K562 (cell line): ENCODE measurements around the gene GSK3B.

Source experiments
- CEBPB ChIP-seq: fragments of 450-650 bp; IDR thresholded peaks from 2 replicates; pipeline ENCODE4 v1.6.1; 2016; ENCODE audit warnings: missing genetic modification characterization, missing compliant biosample characterization
- FOXO4 ChIP-seq: fragments of 450-650 bp; formaldehyde crosslinking; IDR thresholded peaks from 2 replicates; pipeline ENCODE4 v1.4.0; 2020; ENCODE audit warnings: mild to moderate bottlenecking, moderate library complexity
- MAX ChIP-seq: sonication (generic); formaldehyde crosslinking; IDR thresholded peaks from 2 replicates; pipeline ENCODE4 v1.9.0; 2022; ENCODE audit warnings: mild to moderate bottlenecking, missing genetic modification reagents
- MYC ChIP-seq, 2 experiments: fragments of 250-450 bp in 1 of 2; sonication (Bioruptor Pico) in 1 of 2; IDR thresholded peaks; 2 replicates each; pipeline versions ENCODE4 v1.5.1 to v1.6.1; 2012 to 2021; ENCODE audit warnings: low read depth in 2 of 2, borderline replicate concordance in 1 of 2, improper control_type of control experiment in 1 of 2, low read length in 1 of 2, mild to moderate bottlenecking in 1 of 2, moderate library complexity in 1 of 2
- NCOA2 ChIP-seq, 2 experiments: fragments of 450-650 bp; IDR thresholded peaks; 2 replicates each; pipeline ENCODE4 v1.6.1; 2018; ENCODE audit warnings: mild to moderate bottlenecking in 2 of 2, moderate library complexity in 1 of 2; ENCODE audit not compliant: partially characterized antibody in 2 of 2
- POLR2AphosphoS2 ChIP-seq: IDR thresholded peaks from 2 replicates; pipeline ENCODE4 v1.6.1; 2012; ENCODE audit warnings: low read length, improper control_type of control experiment
- POLR2H ChIP-seq: IDR thresholded peaks from 2 replicates; pipeline ENCODE4 v1.6.1; 2016; ENCODE audit warnings: missing genetic modification characterization, low read depth, mild to moderate bottlenecking, control low read depth, missing compliant biosample characterization, moderate library complexity
- SRF ChIP-seq, 2 experiments: fragments of 250-450, 450-650 bp in 1 of 2; sonication (Bioruptor Pico) in 1 of 2; sonication (generic) in 1 of 2; formaldehyde crosslinking; IDR thresholded peaks; 2 replicates each; pipeline versions ENCODE4 v1.5.0 to v1.5.1; 2020 to 2022; ENCODE audit warnings: mild to moderate bottlenecking in 1 of 2, missing genetic modification reagents in 1 of 2
- WHSC1 ChIP-seq: IDR thresholded peaks from one replicate; pipeline ENCODE4 v1.6.1; 2012; ENCODE audit warnings: low read length, control low read depth, inconsistent platforms
- ZNF12 ChIP-seq: sonication (generic); formaldehyde crosslinking; IDR thresholded peaks from 2 replicates; pipeline ENCODE4 v1.4.0; 2020; ENCODE audit warnings: mild to moderate bottlenecking, missing genetic modification reagents

- no peak for TF ChIP-seq ZNF12 (CRISPR knock-in tag)
- TF ChIP-seq MAX (CRISPR knock-in tag) = no peak
- no peak for TF ChIP-seq SRF (CRISPR knock-in tag; IDR thresholded peaks at IDR 0.05)
- no peak for TF ChIP-seq CEBPB
- no peak for TF ChIP-seq POLR2AphosphoS2
- TF ChIP-seq FOXO4 (CRISPR knock-in tag) = no peak
- TF ChIP-seq MYC (IDR thresholded peaks at IDR 0.05; ENCODE audit: low read depth, low read length) = no peak
- no peak for TF ChIP-seq MYC (CRISPR knock-in tag; IDR thresholded peaks at IDR 0.05; ENCODE audit: borderline replicate concordance, low read depth)
- no peak for TF ChIP-seq NCOA2 (IDR thresholded peaks at IDR 0.05; ENCODE audit: partially characterized antibody in 2 of 2)
- no peak for TF ChIP-seq POLR2H (tag)
- no peak for TF ChIP-seq WHSC1
Measured at GRCh38 chr3:120129051-120129450, 34.8 kb upstream of the GSK3B start.
